HG03469 (cell line): ENCODE data around the gene TTC16.

Experiments
- ATAC-seq: cut with Tn5 transposase; IDR thresholded peaks from one replicate; pipeline ENCODE4 v1.9.1; 2021; ENCODE audit warnings: mild to moderate bottlenecking, moderate library complexity, moderate number of reproducible peaks; ENCODE audit not compliant: unreplicated experiment

Gene TTC16

GRCh38 chr9:127715470-127716337, at the start of gene TTC16, which contains the start of gene PTRH1:
TTC16 (plus strand) TSS chr9:127716079; CDS start chr9:127716146, 67 bp downstream.
PTRH1 (minus strand) TSS chr9:127715663; CDS start chr9:127715639, 24 bp downstream.
- ATAC-seq, result peak; percentile 66

DNA sequence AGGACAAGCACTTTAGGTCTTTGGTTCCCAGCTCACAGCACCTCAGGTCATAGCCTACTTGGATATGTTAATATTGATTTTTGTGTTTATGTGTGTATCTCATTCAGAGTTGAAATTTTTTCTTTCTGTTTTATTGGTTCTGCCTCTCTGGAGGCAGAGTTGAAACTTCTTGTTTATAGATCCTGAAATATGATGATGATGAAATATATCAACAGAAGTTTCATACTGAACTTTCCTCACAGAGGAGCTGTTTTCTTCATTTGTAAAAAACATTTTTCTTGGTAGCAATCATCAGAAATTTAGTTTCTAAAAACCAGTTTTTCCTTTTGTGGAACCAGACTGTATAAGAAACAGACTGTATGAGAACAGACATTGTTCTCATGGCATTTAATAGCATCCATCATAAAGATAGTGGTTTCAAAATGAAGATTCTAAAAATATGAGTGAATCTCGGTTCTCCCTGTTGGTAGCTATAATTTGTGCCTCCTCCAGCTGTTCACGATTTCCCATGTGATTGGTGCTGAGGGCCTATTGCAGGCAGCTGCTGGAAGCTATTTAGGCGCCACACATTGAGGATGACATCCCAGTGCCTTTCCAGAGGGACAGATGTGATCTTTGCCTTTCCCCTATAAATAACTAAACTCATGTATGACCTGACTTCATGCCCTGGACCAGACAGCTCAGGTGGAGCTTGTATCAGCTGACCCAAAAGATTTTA, 48.6 kb upstream of the TTC16 start:
- no peak for ATAC-seq

- ATAC-seq, result no peak
Measured at GRCh38 chr9:127667906-127668305, 48.0 kb upstream of the TTC16 start.

- no peak for ATAC-seq
Measured at GRCh38 chr9:127673234-127673633, 42.6 kb upstream of the TTC16 start.

DNA sequence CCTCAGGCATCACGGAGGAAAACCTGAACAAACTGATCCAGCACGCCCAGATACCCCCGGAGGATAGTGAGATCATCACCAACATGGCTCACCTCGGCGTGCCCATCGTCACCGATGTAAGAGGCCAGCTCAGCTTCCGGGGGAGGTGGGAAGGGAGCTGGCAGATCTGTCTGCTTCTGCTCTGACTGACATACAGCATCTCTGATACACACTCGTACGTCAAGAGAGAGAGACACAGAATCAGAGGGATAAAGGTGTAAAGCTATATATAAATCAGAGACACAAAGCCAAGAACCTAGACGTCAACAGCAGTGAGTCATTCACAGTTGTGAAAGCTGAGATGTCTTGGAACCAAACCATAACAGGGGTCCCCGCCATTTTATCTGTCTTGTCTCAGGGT, 39.2 kb upstream of the TTC16 start:
- ATAC-seq, result no peak

DNA sequence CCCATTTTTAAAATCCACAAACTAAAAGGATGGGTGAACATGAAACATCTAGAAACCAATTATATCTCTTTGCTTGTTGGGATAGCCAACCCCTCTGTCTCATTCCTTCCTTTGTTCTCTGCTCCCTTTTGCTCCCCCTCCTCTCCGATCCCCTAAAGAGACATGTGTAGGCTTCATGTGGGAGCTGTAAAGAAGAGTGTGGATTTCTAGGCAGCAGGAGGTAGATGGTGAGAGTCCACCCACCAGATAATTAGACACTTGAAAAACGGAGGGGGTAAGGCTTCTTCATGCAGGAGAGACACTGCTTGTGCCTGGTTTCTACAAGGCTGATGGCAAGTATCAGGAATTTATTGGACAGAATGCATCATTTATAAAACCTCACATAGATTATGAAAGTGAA, 36.4 kb upstream of the TTC16 start:
- ATAC-seq, result no peak

GRCh38 chr9:127680226-127680625, 35.7 kb upstream of the TTC16 start:
- no peak for ATAC-seq

- no peak for ATAC-seq
Measured at GRCh38 chr9:127680846-127681245, 35.0 kb upstream of the TTC16 start.

- ATAC-seq, result no peak
Measured at GRCh38 chr9:127682351-127683136, 33.3 kb upstream of the TTC16 start.

- ATAC-seq, result no peak
Measured at GRCh38 chr9:127683723-127684122, 32.2 kb upstream of the TTC16 start.

DNA sequence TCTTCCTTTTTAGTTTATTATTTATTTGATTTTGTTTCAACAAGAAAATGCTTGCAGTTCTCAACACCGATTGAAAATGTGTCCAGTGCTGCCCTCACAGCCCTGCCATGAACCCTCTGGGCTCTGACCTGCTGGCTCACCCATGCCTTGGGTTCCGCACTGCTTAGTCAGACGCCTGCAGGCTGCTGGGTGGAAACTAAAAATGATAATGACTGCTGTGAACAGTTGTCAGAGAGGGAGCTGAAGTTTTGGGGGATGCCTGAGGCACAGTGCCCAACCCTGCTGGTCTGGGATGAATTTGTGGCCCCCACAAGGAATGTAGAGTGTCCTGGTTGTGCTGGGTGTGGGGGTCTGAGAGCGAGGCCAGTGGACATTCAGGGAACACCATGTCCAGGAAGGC, 31.3 kb upstream of the TTC16 start:
- ATAC-seq, result no peak

DNA sequence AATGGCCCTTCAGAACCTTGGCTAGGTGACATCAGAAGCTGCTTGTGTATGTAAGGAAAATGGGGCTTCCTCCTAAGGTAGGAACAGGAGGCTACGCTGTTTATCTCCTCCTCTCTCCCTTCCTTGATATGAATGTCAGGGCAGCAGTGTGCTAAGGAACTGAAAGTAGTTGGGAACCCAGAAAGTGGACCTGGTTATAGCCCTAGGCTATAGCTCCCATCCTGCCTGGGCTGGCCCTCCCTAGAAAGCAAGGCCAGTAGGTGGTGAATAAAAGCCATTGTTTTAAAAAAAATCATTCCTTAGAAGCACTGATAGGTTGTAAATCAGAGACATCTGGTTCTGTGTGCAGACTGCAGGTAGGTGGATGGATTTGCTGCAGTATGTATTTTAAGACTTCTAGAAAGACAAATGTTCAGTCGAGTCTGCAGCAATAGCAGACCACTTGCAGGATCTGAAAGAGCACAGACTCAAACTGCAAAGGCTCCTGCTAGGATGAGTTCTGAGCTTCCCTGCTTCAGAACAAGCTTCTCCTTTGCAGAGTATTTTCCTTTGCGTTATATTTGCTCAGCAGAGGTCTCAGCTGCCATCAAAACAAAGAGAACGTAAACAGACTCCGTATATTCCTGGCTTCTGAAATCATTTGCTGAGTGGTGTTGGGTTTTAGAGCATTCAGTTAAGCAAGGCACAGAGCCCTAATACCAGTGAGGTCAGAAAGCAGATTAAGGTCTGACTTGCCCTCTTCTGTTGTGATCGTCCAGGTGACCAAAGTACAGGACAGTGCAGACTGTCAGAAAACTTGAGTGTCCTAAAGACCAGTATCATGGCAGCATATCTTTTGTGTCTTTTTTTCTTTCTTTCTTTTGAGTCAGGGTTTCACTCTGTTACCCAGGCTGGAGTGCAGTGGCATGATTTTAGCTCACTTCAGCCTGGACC, 29.2 kb upstream of the TTC16 start:
- ATAC-seq, result no peak

DNA sequence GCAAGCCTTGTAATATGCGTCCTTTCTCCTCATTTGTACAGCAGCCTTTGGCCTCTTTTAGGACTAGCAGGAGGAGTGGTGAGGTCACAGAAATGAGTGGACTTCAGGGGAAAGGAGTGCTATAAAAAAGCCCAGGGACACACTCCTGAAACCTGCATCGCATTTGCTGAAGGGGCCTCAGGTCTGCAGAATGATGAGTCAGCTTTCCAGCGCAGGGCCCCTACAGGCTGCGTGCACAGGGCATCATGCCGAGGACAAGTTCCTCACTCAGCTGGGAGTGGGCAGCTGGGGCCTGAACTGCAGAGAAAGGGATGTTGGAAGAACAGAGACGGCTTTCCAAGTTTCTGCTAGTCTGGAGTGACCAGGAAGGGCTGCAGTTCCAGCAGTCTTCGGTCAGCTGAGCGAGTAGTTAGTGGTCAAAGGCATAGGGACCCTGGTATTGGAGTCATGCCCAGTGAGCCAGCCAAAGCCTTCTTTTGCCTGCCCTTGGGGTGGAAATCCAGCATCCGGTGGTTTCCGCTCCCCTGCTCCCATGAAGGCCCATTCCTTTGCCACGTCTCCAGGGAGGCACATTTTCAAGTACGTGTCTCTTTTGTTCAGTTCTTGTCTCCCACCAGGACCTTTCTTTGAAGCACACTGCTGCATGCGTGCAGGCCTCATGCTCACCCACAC, 26.4 kb upstream of the TTC16 start:
- ATAC-seq, result no peak

GRCh38 chr9:127690735-127691134, 25.1 kb upstream of the TTC16 start:
- no peak for ATAC-seq

GRCh38 chr9:127692071-127692470, 23.8 kb upstream of the TTC16 start:
- no peak for ATAC-seq

GRCh38 chr9:127693143-127693542, 22.7 kb upstream of the TTC16 start:
- no peak for ATAC-seq

- ATAC-seq, result no peak
Measured at GRCh38 chr9:127693697-127694096, 22.2 kb upstream of the TTC16 start.

DNA sequence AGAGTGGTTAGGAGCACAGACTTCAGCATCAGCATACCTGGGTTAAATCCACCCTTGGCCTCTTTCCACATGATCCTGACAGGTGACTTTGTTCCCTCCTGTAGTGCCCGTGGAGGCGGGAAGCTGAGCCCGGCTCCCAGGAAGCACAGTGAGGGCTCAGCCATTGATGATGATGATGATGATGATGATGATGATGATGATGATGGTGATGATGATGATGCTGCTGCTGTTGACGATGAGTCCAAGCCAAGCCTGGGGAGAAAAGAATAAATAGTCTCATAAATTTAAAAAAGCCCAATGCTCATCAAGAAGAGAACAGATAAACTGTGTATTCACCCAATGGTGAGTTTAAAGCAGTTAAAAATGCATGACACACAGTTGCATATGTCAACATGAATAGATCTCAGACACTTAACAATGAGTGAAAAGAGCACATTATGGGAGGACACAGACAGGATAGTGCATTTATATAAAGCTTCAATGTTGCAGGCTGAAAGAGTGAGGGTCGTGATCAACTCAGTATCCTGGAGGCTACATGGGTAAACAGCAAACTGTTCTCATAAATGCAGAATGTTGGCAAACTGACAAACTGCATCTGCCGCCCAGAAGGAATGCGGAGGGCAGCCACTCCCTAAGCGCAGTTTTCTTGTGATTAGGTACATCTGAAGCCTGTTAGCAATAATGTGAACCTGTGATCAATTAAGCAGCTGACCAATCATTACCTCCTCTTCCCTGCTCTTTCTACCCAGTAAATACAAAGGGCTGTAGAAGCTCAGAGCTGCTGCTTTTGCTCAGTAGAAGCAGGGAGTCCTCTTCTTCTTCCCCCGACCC, 20.8 kb upstream of the TTC16 start:
- ATAC-seq, result no peak

DNA sequence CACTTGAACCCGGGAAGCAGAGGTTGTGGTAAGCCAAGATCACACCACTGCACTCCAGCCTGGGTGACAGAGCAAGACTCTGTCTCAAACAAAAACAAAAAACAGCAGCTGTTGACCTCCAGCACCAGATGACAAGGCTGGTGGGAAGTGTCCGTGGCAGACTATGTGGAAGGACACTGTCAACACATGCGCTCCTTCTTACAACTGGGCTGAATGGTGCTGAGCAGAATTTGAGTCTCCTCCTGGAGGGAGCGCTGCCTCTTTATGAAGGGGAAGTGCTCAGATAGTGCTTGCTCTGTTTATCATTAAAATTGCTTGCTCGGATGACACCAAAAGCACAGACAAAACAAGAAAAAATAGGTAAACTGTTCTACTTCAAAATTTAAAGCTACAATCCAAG, 18.3 kb upstream of the TTC16 start:
- no peak for ATAC-seq
